ENCODE data around the gene BEND3. TPM values are rescaled to one million over a fixed set of nuclear protein-coding genes. Genes with fewer than 3 reads are reported as not detected.
A peak's percentile ranks its signal among the peaks of the same experiment; 100 is the strongest.

BEND3 gene
- total RNA-seq, 3 donors from 2014 or later, result 3.6 to 6.7 (median 5.3) TPM

DNA sequence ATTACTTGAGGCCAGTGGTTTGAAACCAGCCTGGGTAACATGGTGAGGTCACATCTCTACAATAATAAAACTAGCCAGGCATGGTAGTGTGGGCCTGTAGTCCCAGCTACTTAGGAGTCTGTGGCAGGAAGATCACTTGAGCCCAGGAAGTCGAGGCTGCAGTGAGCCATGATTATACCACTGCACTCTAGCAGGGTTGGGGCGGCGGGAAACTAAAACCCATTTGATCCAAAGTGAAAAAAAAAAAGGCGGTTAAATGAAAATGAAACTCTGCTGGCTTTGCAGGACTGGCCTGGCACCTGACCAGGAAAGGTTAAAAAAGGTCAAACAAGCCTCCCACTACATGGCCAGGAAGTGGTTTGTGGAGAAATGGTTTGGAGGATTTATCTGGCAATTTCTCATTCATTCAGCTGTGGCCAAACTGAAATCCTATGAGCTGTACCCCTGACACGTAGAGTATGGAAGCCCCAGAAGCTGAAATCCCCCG lies 50.7 kb downstream of the BEND3 start:
- TF ChIP-seq, protein P1, sequence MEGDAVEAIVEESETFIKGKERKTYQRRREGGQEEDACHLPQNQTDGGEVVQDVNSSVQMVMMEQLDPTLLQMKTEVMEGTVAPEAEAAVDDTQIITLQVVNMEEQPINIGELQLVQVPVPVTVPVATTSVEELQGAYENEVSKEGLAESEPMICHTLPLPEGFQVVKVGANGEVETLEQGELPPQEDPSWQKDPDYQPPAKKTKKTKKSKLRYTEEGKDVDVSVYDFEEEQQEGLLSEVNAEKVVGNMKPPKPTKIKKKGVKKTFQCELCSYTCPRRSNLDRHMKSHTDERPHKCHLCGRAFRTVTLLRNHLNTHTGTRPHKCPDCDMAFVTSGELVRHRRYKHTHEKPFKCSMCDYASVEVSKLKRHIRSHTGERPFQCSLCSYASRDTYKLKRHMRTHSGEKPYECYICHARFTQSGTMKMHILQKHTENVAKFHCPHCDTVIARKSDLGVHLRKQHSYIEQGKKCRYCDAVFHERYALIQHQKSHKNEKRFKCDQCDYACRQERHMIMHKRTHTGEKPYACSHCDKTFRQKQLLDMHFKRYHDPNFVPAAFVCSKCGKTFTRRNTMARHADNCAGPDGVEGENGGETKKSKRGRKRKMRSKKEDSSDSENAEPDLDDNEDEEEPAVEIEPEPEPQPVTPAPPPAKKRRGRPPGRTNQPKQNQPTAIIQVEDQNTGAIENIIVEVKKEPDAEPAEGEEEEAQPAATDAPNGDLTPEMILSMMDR (IDR thresholded peaks at IDR 0.05), result no peak
- Histone ChIP-seq H3K9me3 (no peaks in the 10 kb centered on the region), H3K4me1 (ENCODE audit: low read depth) (peaks cover 4% of the 10 kb centered on the region), H3K36me3 (ENCODE audit: low read depth) (no peaks in the 10 kb centered on the region), H3K4me3 (no peak overlapping the region)
- DNase-seq, result peak in 1 of 3 donors; percentile 68
- intact Hi-C loops (cut with DNase I, micrococcal nuclease), result no loop called here
- ATAC-seq, result peak; percentile 65

DNA sequence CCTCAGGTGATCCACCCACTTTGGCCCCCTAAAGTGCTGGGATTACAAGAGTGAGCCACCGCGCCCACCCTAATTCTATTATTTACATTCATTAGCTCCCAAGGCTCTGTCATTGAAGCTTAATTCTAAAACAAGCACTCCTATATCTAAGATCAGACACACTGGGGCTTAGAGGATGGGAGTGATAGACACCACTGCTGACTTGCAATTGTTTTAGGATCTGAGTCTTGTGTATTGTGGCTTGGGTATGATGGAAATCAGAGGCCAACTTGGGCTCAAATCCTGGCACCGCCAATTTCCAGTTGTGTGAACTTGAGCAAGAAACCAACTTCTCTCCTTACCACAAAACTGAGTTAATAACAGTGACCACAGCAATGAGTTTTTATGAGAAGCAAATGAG lies 52.6 kb downstream of the BEND3 start:
- DNase-seq, result no peak
- TF ChIP-seq, protein P1 (IDR thresholded peaks at IDR 0.05), result no peak
- ATAC-seq, result no peak
- intact Hi-C loops (cut with DNase I, micrococcal nuclease), result no loop called here
- H3K9me3 ChIP-seq, result no peaks in the 10 kb centered on the region
- peaks cover 4% of the 10 kb centered on the region for H3K4me1 ChIP-seq (ENCODE audit: low read depth)
- no peak overlapping the region for H3K4me3 ChIP-seq
- H3K36me3 ChIP-seq (ENCODE audit: low read depth), result no peaks in the 10 kb centered on the region

DNA sequence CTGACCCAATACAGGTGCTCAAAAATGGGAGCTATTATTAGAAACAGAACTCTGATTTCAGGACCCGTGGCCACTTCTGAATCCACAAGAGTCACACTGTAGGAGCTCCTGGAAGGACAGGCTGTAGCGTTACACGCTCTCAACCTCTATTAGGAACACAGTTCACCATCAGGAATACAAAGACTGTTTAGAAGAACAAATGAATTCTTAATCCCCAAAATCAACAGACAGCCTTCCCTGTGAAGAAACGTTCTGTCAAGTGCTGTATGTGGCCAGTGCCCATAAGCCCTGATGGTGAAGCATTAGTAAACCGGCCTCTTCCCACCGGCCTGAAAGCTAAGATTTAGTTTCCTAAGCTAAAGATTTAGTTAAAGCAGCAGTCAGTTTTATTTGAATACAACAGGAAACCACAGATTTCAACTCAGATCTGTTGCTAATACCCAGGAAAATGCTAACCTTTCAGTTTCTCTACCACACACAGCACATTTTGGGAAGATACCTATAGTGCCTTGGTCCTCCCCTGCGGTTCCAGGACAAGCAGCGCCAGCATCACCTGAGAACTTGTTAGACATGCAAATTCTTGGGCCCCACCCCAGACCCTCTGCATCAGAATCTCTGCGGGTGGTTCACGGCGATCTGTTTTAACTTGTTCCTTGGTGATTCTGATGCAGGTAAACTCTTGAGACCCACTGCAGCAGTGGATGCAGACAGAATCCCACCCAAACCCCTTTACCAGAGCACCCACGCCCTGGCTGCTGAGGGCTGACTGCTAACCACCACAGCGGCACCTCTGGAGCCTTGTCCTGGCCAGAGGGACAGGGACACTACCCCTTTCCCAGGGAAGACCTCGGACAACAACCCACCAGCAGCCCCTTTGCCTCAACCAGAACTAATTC lies 53.9 kb downstream of the BEND3 start:
- TF ChIP-seq, protein P1 (IDR thresholded peaks at IDR 0.05), result no peak
- Histone ChIP-seq H3K4me1 (ENCODE audit: low read depth) (peaks cover 4% of the 10 kb centered on the region), H3K9me3 (no peaks in the 10 kb centered on the region), H3K4me3 (no peak overlapping the region), H3K36me3 (ENCODE audit: low read depth) (no peaks in the 10 kb centered on the region)
- no peak for DNase-seq
- peak; percentile 21 for ATAC-seq
- intact Hi-C loops (cut with DNase I, micrococcal nuclease), result no loop called here

DNA sequence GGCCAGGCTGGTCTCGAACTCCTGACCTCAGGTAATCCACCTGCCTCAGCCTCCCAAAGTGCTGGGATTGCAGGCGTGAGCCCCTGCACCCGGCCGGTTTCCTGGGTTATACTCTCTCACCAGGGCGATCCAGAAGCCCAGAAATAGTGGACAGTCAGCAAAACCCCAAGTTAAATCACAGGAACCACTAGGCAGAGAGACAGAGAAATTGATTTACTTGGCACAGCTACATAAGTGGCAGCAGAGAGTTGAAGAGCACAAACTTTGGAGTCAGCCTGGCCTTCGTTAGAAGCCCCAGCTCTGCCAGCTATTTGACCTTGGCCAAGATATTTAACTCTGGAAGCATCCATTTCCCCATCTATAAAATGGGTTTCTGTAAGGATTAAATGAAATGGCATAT lies 54.6 kb downstream of the BEND3 start:
- TF ChIP-seq, protein P1 (IDR thresholded peaks at IDR 0.05), result no peak
- no peak overlapping the region for H3K4me3 ChIP-seq
- H3K9me3 ChIP-seq, result no peaks in the 10 kb centered on the region
- ATAC-seq (no peak), DNase-seq (no peak)
- no peaks in the 10 kb centered on the region for H3K36me3 ChIP-seq (ENCODE audit: low read depth)
- intact Hi-C loops (cut with DNase I, micrococcal nuclease), result no loop called here
- peaks cover 4% of the 10 kb centered on the region for H3K4me1 ChIP-seq (ENCODE audit: low read depth)

DNA sequence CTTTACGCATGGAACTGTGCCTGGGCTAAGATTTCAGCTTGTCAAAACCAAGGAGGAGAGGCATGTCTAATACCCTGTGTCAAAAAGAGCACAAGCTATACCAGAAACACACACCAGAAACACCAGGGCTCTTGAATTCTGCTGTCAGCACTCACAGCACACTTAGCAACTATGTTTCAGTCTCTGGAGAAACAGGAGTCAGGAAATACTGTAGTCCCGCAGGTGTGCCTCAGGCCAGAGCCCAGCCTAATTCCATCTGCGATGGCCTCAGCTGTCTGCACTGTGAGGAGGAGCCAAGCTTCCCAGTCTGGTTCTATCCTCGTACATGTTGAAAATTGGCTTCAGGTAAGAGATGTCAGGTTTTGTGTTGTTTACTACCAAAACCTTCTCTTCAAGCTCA lies 55.7 kb downstream of the BEND3 start:
- H3K4me1 ChIP-seq (ENCODE audit: low read depth), result peaks cover 2% of the 10 kb centered on the region

More for the DNA sequence above, 55.7 kb downstream of the BEND3 start:
- TF ChIP-seq, protein P1 (IDR thresholded peaks at IDR 0.05), result no peak
- DNase-seq (no peak), ATAC-seq (no peak)
- Histone ChIP-seq H3K4me3 (no peak overlapping the region), H3K36me3 (ENCODE audit: low read depth) (no peaks in the 10 kb centered on the region), H3K9me3 (no peaks in the 10 kb centered on the region)
- intact Hi-C loops (cut with DNase I, micrococcal nuclease), result no loop called here
